HepG2 (cell line): Measurements from ENCODE around the gene AADACL2. TPM values are rescaled to one million over a fixed set of nuclear protein-coding genes. Genes with fewer than 3 reads are reported as not detected.

Experiments used
- ATAC-seq: fragments of 200-7000 bp; cut with Tn5 transposase; 3 replicates; pipeline ENCODE4 v1.9.1; 2020; ENCODE audit warnings: mild to moderate bottlenecking, moderate library complexity
- BruUV-seq: library from RNA; stranded (reverse); fragments of 400-500 nt; replicated peaks from 2 replicates; lab custom pipeline; 2021; lab: Mats Ljungman, UMichigan
- CTCF ChIA-PET: fragments of 300-600 bp; formaldehyde crosslinking; extraction: SDS; loops from one replicate; lab custom pipeline; 2021; ENCODE audit warnings: low total read pairs, inconsistent platforms, low intra/inter-chr PET ratio; lab: Yijun Ruan, JAX
- POLR2A ChIA-PET: fragments of 350-600 bp; sonication (Branson Sonifier 250); formaldehyde crosslinking; loops from one replicate; lab custom pipeline; 2020; ENCODE audit warnings: antibody characterized with exemption, inconsistent platforms; lab: Yijun Ruan, JAX
- DNase-seq: peaks from one replicate; pipeline ENCODE4 v3.0.0-alpha.2; 2015; ENCODE audit warnings: low spot score
- FAIRE-seq: peaks from 3 replicates; lab custom pipeline; 2011; peaks lifted over from hg19 to GRCh38; lab: Jason Lieb, UNC
- H2AFZ ChIP-seq: one replicate; pipeline ENCODE4 v1.6.1; 2011; ENCODE audit warnings: low read length, inconsistent platforms
- H3K27ac ChIP-seq: fragments of 300-600 bp; 3 replicates; pipeline ENCODE4 v1.8.0; 2011; ENCODE audit warnings: mixed run types, mild to moderate bottlenecking, mixed read lengths, low read length, inconsistent platforms; ENCODE audit not compliant: insufficient read depth; ENCODE audit errors: extremely low read length
- H3K27me3 ChIP-seq, 2 experiments: fragments of 200-600 bp in 1 of 2; 2 replicates in 1 of 2; 3 replicates in 1 of 2; pipeline versions ENCODE4 v1.6.0 to v1.8.0; 2011; ENCODE audit warnings: low read length in 2 of 2, mild to moderate bottlenecking in 2 of 2, moderate library complexity in 2 of 2, inconsistent platforms in 1 of 2; ENCODE audit not compliant: insufficient read depth in 2 of 2, control insufficient read depth in 1 of 2
- H3K36me3 ChIP-seq, 2 experiments: fragments of 200-600 bp in 1 of 2; replicated peaks in 1 of 2; 2 replicates in 1 of 2; 3 replicates in 1 of 2; pipeline versions ENCODE4 v1.5.1 to v1.8.0; 2011; ENCODE audit warnings: low read length in 2 of 2, inconsistent platforms in 1 of 2; ENCODE audit not compliant: insufficient read depth in 2 of 2, control insufficient read depth in 1 of 2
- H3K4me1 ChIP-seq: 2 replicates; pipeline ENCODE4 v1.5.1; 2012; ENCODE audit warnings: low read length, inconsistent platforms; ENCODE audit not compliant: insufficient read depth
- H3K4me2 ChIP-seq: 2 replicates; pipeline ENCODE4 v1.6.0; 2011; ENCODE audit warnings: low read depth, low read length, inconsistent platforms
- H3K4me3 ChIP-seq, 3 experiments: fragments of 200-600 bp in 1 of 3; sonication (generic), shearing (Covaris generic) in 1 of 3; replicated peaks in 1 of 3; 2 replicates each; pipeline ENCODE4 v1.5.1; 2011 to 2016; ENCODE audit warnings: low read length in 3 of 3, inconsistent platforms in 2 of 3, low read depth in 2 of 3, mild to moderate bottlenecking in 2 of 3, control low read depth in 1 of 3, mixed read lengths in 1 of 3; ENCODE audit not compliant: insufficient read depth in 1 of 3
- H3K79me2 ChIP-seq: one replicate; pipeline ENCODE4 v1.6.1; 2011; ENCODE audit warnings: low read length, inconsistent platforms; ENCODE audit not compliant: insufficient read depth
- H3K9ac ChIP-seq: 2 replicates; pipeline ENCODE4 v1.6.0; 2011; ENCODE audit warnings: mild to moderate bottlenecking, low read depth, low read length, inconsistent platforms; ENCODE audit not compliant: insufficient read depth
- H3K9me3 ChIP-seq: 2 replicates; pipeline ENCODE4 v1.5.1; 2012; ENCODE audit warnings: mild to moderate bottlenecking, low read length
- H4K20me1 ChIP-seq: 2 replicates; pipeline ENCODE4 v1.6.0; 2011; ENCODE audit warnings: inconsistent platforms, mild to moderate bottlenecking, low read length, moderate library complexity; ENCODE audit not compliant: insufficient read depth
- MXD1 ChIP-seq: sonication (generic); formaldehyde crosslinking; IDR thresholded peaks from 2 replicates; pipeline ENCODE4 v1.4.0; 2020; ENCODE audit warnings: mild to moderate bottlenecking, missing genetic modification reagents
- RERE ChIP-seq: IDR thresholded peaks from 2 replicates; pipeline ENCODE4 v1.6.1; 2016; ENCODE audit warnings: low read depth, missing genetic modification reagents, missing compliant biosample characterization
- RNF219 ChIP-seq: sonication (generic); formaldehyde crosslinking; IDR thresholded peaks from 2 replicates; pipeline ENCODE4 v1.5.0; 2020; ENCODE audit warnings: mild to moderate bottlenecking, missing genetic modification reagents
- SOX5 ChIP-seq: IDR thresholded peaks from 2 replicates; pipeline ENCODE4 v1.6.1; 2016; ENCODE audit warnings: borderline replicate concordance
- TEAD3 ChIP-seq: optimal IDR thresholded peaks from 2 replicates; pipeline ENCODE3; 2016; ENCODE audit warnings: borderline replicate concordance
- ZBTB39 ChIP-seq: sonication (generic); formaldehyde crosslinking; IDR thresholded peaks from 2 replicates; pipeline ENCODE4 v1.5.0; 2020; ENCODE audit warnings: missing genetic modification reagents
- ZFP91 ChIP-seq: sonication (generic); formaldehyde crosslinking; IDR thresholded peaks from 2 replicates; pipeline ENCODE4 v1.9.0; 2022; ENCODE audit warnings: missing genetic modification reagents, mild to moderate bottlenecking, borderline replicate concordance
- ZMAT5 ChIP-seq: sonication (generic); formaldehyde crosslinking; IDR thresholded peaks from 2 replicates; pipeline ENCODE4 v1.5.0; 2020; ENCODE audit warnings: mild to moderate bottlenecking, low read depth, missing genetic modification reagents, borderline replicate concordance
- ZNF510 ChIP-seq: sonication (generic); formaldehyde crosslinking; IDR thresholded peaks from 2 replicates; pipeline ENCODE4 v1.4.0; 2020; ENCODE audit warnings: low read depth, mild to moderate bottlenecking, missing genetic modification reagents
- in situ Hi-C: cut with HindIII; loops from 2 replicates; pipeline ENCODE4 v1.10.0; 2017; ENCODE audit warnings: low pct_unique_long_range_greater_than_20kb; ENCODE audit not compliant: extremely low pct_ligation_motif_present
- intact Hi-C: fragments of 100-400 bp; cut with micrococcal nuclease; formaldehyde crosslinking; loops from one replicate; pipeline ENCODE4 v1.10.0; 2022; ENCODE audit not compliant: unreplicated experiment
- polyA plus RNA-seq, 8 experiments: library from polyadenylated mRNA; depleted of rRNA in 3 of 8; stranded (reverse) in 7 of 8; unstranded in 1 of 8; fragments of >200 nt; fragmentation: Illumina TruSeq in 4 of 8; extraction: Trizol in 4 of 8; gene quantifications; 2 replicates each; pipeline versions ENCODE4 v1.2.1 to v1.2.3, GENCODE V29; 2011 to 2016; ENCODE audit warnings: low read depth in 4 of 8, missing spikeins in 1 of 8, mixed read lengths in 1 of 8; ENCODE audit not compliant: insufficient read depth in 1 of 8
- total RNA-seq, 5 experiments: library from RNA; depleted of rRNA; stranded (reverse); fragments of >200 nt; fragmentation: Illumina TruSeq; extraction: Trizol; gene quantifications; 2 replicates each; pipeline ENCODE4 v1.2.3, GENCODE V29; 2016; ENCODE audit warnings: low read depth in 1 of 5

The AADACL2 gene
- total and polyA plus RNA-seq, 2 of the 13 experiments (the other 11 are each of a cell fraction or from before 2014, with no cell fraction given): not detected

- no peak for FAIRE-seq
- Histone ChIP-seq H3K27me3 (no peaks in the 10 kb centered on the region), H3K36me3 (no peaks in the 10 kb centered on the region), H3K4me2 (no peak overlapping the region), H3K27ac (no peak overlapping the region), H3K4me3 (no peak overlapping the region), H2AFZ (no peak overlapping the region), H4K20me1 (no peaks in the 10 kb centered on the region), H3K79me2 (no peaks in the 10 kb centered on the region), H3K9ac (no peak overlapping the region)
- in situ Hi-C loops: loop anchor here (25.0 kb wide), 1 partner anchor 575 kb away; the partner anchor contains the start of gene GPR171
- no peak for DNase-seq
- ChIA-PET CTCF (no interaction called here), POLR2A (no interaction called here)
- ATAC-seq: no peak
- TF ChIP-seq ZNF510 (CRISPR knock-in tag): no peak
- TF ChIP-seq TEAD3: no peak
- no peak for TF ChIP-seq SOX5 (CRISPR knock-in tag)
- no peak for TF ChIP-seq ZMAT5
- TF ChIP-seq RERE (CRISPR knock-in tag): no peak
- TF ChIP-seq ZFP91: no peak
- no peak for TF ChIP-seq MXD1 (CRISPR knock-in tag)
- no peak for TF ChIP-seq RNF219 (CRISPR knock-in tag)
- TF ChIP-seq ZBTB39 (CRISPR knock-in tag): no peak
- TF ChIP-seq, all 625 proteins: peak for 0
- Histone ChIP-seq H3K4me1 (peaks cover 29% of the 10 kb centered on the region), H3K9me3 (peaks cover 5% of the 10 kb centered on the region)
- intact Hi-C loops: no loop called here
- no TSS peak for BruUV-seq
Observed at GRCh38 chr3:151787626-151788025, 53.9 kb downstream of the AADACL2 start.
